PFSK-1 (cell line): ENCODE measurements around the gene FAT2.

Experiments
- POLR2AphosphoS5 ChIP-seq: IDR thresholded peaks from 2 replicates; pipeline ENCODE4 v1.6.1; 2012; ENCODE audit warnings: low read depth, mild to moderate bottlenecking, control low read depth, low read length, moderate library complexity
- SIN3A ChIP-seq: IDR thresholded peaks from 2 replicates; pipeline ENCODE4 v1.6.1; 2012; ENCODE audit warnings: mild to moderate bottlenecking, low read length, moderate library complexity, borderline replicate concordance; ENCODE audit not compliant: insufficient read depth
- TF ChIP-seq, protein P1 (sequence below), 2 experiments: IDR thresholded peaks; 2 replicates each; pipeline versions ENCODE4 v1.6.1 to v1.8.0; 2011 to 2012; ENCODE audit warnings: low read depth in 2 of 2, low read length in 2 of 2, control low read depth in 1 of 2, inconsistent platforms in 1 of 2, mild to moderate bottlenecking in 1 of 2, moderate library complexity in 1 of 2; ENCODE audit not compliant: insufficient read depth in 1 of 2

DNA sequence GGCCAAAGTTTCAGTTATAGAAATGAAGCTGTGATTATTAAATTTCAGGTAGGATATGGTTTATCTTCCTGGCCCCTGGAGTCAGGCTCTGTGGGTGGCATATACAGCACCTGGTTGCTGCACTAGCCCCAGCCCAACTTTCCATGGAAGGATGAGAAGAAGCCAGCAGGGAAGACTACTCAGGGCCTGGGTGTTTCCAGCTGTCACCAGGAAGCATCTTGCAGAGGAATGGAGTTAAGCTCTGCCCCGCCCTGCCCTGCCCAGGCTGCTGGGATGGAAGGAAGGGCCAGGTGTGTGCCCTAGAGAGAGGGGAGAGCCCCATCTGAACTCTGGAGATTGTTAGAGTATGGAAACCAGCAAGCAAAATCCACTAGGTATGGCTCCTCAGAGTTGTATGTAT, 42.8 kb upstream of the FAT2 start:
- TF ChIP-seq, protein P1, sequence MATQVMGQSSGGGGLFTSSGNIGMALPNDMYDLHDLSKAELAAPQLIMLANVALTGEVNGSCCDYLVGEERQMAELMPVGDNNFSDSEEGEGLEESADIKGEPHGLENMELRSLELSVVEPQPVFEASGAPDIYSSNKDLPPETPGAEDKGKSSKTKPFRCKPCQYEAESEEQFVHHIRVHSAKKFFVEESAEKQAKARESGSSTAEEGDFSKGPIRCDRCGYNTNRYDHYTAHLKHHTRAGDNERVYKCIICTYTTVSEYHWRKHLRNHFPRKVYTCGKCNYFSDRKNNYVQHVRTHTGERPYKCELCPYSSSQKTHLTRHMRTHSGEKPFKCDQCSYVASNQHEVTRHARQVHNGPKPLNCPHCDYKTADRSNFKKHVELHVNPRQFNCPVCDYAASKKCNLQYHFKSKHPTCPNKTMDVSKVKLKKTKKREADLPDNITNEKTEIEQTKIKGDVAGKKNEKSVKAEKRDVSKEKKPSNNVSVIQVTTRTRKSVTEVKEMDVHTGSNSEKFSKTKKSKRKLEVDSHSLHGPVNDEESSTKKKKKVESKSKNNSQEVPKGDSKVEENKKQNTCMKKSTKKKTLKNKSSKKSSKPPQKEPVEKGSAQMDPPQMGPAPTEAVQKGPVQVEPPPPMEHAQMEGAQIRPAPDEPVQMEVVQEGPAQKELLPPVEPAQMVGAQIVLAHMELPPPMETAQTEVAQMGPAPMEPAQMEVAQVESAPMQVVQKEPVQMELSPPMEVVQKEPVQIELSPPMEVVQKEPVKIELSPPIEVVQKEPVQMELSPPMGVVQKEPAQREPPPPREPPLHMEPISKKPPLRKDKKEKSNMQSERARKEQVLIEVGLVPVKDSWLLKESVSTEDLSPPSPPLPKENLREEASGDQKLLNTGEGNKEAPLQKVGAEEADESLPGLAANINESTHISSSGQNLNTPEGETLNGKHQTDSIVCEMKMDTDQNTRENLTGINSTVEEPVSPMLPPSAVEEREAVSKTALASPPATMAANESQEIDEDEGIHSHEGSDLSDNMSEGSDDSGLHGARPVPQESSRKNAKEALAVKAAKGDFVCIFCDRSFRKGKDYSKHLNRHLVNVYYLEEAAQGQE (IDR thresholded peaks at IDR 0.05; ENCODE audit: insufficient read depth in 1 of 2, low read depth in 2 of 2, low read length in 2 of 2) = no peak
- no peak for TF ChIP-seq POLR2AphosphoS5
- TF ChIP-seq SIN3A = no peak
